Lung microvascular endothelial cell (primary cell): ENCODE measurements around the gene CHST12. TPM values are rescaled to one million over a fixed set of nuclear protein-coding genes. Genes with fewer than 3 reads are reported as not detected.

Source experiments
- DNase-seq, 2 donors: peaks; one replicate each; pipeline versions ENCODE4 v3.0.0 to v3.0.0-alpha.2; 2010; ENCODE audit warnings: low read depth in 2 of 2
- total RNA-seq: library from RNA; depleted of rRNA; stranded (reverse); fragments of >200 nt; gene quantifications from 2 replicates; pipeline ENCODE4 v1.2.1, GENCODE V29; 2014

Gene CHST12
- total RNA-seq, 1 donor from 2014 or later: 3.8 TPM

GRCh38 chr7:2478399-2478785 is 75.0 kb downstream of the CHST12 start:
- DNase-seq: no peak

GRCh38 chr7:2478800-2479199 is 75.4 kb downstream of the CHST12 start:
- DNase-seq: no peak

GRCh38 chr7:2479276-2480069 is 76.1 kb downstream of the CHST12 start:
- no peak for DNase-seq

GRCh38 chr7:2480070-2480408 is 76.6 kb downstream of the CHST12 start:
- no peak for DNase-seq

GRCh38 chr7:2481195-2481594 is 77.8 kb downstream of the CHST12 start:
- no peak for DNase-seq

GRCh38 chr7:2482725-2483451 is 79.5 kb downstream of the CHST12 start:
- DNase-seq: no peak

GRCh38 chr7:2483494-2483893 is 80.1 kb downstream of the CHST12 start:
- no peak for DNase-seq

GRCh38 chr7:2484868-2485267 is 81.5 kb downstream of the CHST12 start:
- DNase-seq: no peak

- no peak for DNase-seq
Measured at GRCh38 chr7:2487586-2488271, 84.3 kb downstream of the CHST12 start.

GRCh38 chr7:2488272-2488645 is 84.8 kb downstream of the CHST12 start:
- no peak for DNase-seq

GRCh38 chr7:2488681-2489080 is 85.3 kb downstream of the CHST12 start:
- DNase-seq: no peak

- no peak for DNase-seq
Measured at GRCh38 chr7:2490181-2490651, 86.8 kb downstream of the CHST12 start.

- DNase-seq: no peak
Measured at GRCh38 chr7:2492038-2492437, 88.6 kb downstream of the CHST12 start.

- DNase-seq: no peak
Measured at GRCh38 chr7:2493205-2494164, 90.1 kb downstream of the CHST12 start.

GRCh38 chr7:2494191-2495130 is 91.0 kb downstream of the CHST12 start:
- DNase-seq: no peak

GRCh38 chr7:2495418-2496299 is 92.2 kb downstream of the CHST12 start:
- no peak for DNase-seq

GRCh38 chr7:2496375-2496774 is 93.0 kb downstream of the CHST12 start:
- DNase-seq: no peak

- no peak for DNase-seq
Measured at GRCh38 chr7:2497065-2497464, 93.7 kb downstream of the CHST12 start.
